Muscle layer of duodenum (tissue), 2 donors: Measurements from ENCODE around the gene SSPN.

Source experiments
- H3K27ac ChIP-seq: one replicate; pipeline ENCODE4 v1.7.0; 2013; ENCODE audit warnings: mild to moderate bottlenecking, low read length
- H3K27me3 ChIP-seq: one replicate; pipeline ENCODE4 v1.7.0; 2013; ENCODE audit warnings: low read depth, mild to moderate bottlenecking, control low read depth, low read length
- H3K36me3 ChIP-seq, 2 donors: one replicate each; pipeline ENCODE4 v1.7.0; 2013; ENCODE audit warnings: low read length in 2 of 2, control low read depth in 1 of 2, mild to moderate bottlenecking in 1 of 2; ENCODE audit not compliant: insufficient read depth in 2 of 2, control insufficient read depth in 1 of 2
- H3K4me1 ChIP-seq, 2 donors: one replicate each; pipeline ENCODE4 v1.7.0; 2013; ENCODE audit warnings: low read length in 2 of 2, mild to moderate bottlenecking in 2 of 2, control low read depth in 1 of 2, moderate library complexity in 1 of 2; ENCODE audit not compliant: insufficient read depth in 2 of 2, control insufficient read depth in 1 of 2
- H3K4me3 ChIP-seq, 2 donors: one replicate each; pipeline ENCODE4 v1.7.0; 2013; ENCODE audit warnings: low read length in 2 of 2, low read depth in 1 of 2, mild to moderate bottlenecking in 1 of 2
- H3K9me3 ChIP-seq, 2 donors: one replicate each; pipeline ENCODE4 v1.7.0; 2013; ENCODE audit warnings: low read length in 2 of 2, control low read depth in 1 of 2, mild to moderate bottlenecking in 1 of 2; ENCODE audit not compliant: control insufficient read depth in 1 of 2
- donor health status: healthy.

Gene SSPN

GRCh38 chr12:26188127-26188526, 7.2 kb upstream of the SSPN start:
- no peaks in the 10 kb centered on the region for H3K27me3 ChIP-seq
- no peak overlapping the region for H3K27ac ChIP-seq
- H3K4me3 ChIP-seq: no peak overlapping the region
- no peaks in the 10 kb centered on the region for H3K4me1 ChIP-seq
- H3K36me3 ChIP-seq: no peaks in the 10 kb centered on the region
- no peaks in the 10 kb centered on the region for H3K9me3 ChIP-seq

GRCh38 chr12:26188641-26189040, 6.7 kb upstream of the SSPN start:
- Histone ChIP-seq H3K4me3 (no peak overlapping the region), H3K27ac (no peak overlapping the region), H3K4me1 (no peaks in the 10 kb centered on the region), H3K27me3 (no peaks in the 10 kb centered on the region), H3K9me3 (no peaks in the 10 kb centered on the region), H3K36me3 (no peaks in the 10 kb centered on the region)

GRCh38 chr12:26192142-26192541, 3.2 kb upstream of the SSPN start:
- Histone ChIP-seq H3K27ac (no peak overlapping the region), H3K4me1 (peaks cover 4 to 9% of the 10 kb centered on the region in 2 donors), H3K9me3 (no peaks in the 10 kb centered on the region), H3K36me3 (no peaks in the 10 kb centered on the region), H3K4me3 (no peak overlapping the region), H3K27me3 (no peaks in the 10 kb centered on the region)

- Histone ChIP-seq H3K9me3 (no peaks in the 10 kb centered on the region), H3K4me3 (no peak overlapping the region), H3K36me3 (no peaks in the 10 kb centered on the region), H3K27me3 (no peaks in the 10 kb centered on the region), H3K27ac (no peak overlapping the region), H3K4me1 (peaks cover 4 to 19% of the 10 kb centered on the region in 2 donors)
Observed at GRCh38 chr12:26193539-26193938, 1.8 kb upstream of the SSPN start.

- no peaks in the 10 kb centered on the region for H3K27me3 ChIP-seq
- peak overlapping the region; percentile 69 to 77 for H3K4me3 ChIP-seq
- H3K27ac ChIP-seq: peak overlapping the region; percentile 95
- H3K9me3 ChIP-seq: no peaks in the 10 kb centered on the region
- no peaks in the 10 kb centered on the region for H3K36me3 ChIP-seq
- peaks cover 4 to 19% of the 10 kb centered on the region in 2 donors for H3K4me1 ChIP-seq
Observed at GRCh38 chr12:26195641-26196420, 458 bp downstream of the SSPN start.

GRCh38 chr12:26196421-26196716, 996 bp downstream of the SSPN start:
- Histone ChIP-seq H3K4me3 (peak overlapping the region; percentile 69 to 77), H3K4me1 (peaks cover 4 to 19% of the 10 kb centered on the region in 2 donors), H3K9me3 (no peaks in the 10 kb centered on the region), H3K36me3 (no peaks in the 10 kb centered on the region), H3K27ac (peak overlapping the region; percentile 95), H3K27me3 (no peaks in the 10 kb centered on the region)

- no peaks in the 10 kb centered on the region for H3K9me3 ChIP-seq
- H3K27ac ChIP-seq: no peak overlapping the region
- no peaks in the 10 kb centered on the region for H3K27me3 ChIP-seq
- no peaks in the 10 kb centered on the region for H3K36me3 ChIP-seq
- H3K4me3 ChIP-seq: no peak overlapping the region
- H3K4me1 ChIP-seq: peaks cover 4 to 19% of the 10 kb centered on the region in 2 donors
Observed at GRCh38 chr12:26197832-26198231, 2.5 kb downstream of the SSPN start.

GRCh38 chr12:26198742-26199141, 3.4 kb downstream of the SSPN start:
- Histone ChIP-seq H3K27me3 (no peaks in the 10 kb centered on the region), H3K27ac (no peak overlapping the region), H3K9me3 (no peaks in the 10 kb centered on the region), H3K4me1 (peaks cover 4 to 19% of the 10 kb centered on the region in 2 donors), H3K4me3 (no peak overlapping the region), H3K36me3 (no peaks in the 10 kb centered on the region)

GRCh38 chr12:26203167-26203780, 7.9 kb downstream of the SSPN start:
- H3K36me3 ChIP-seq: no peaks in the 10 kb centered on the region
- H3K27ac ChIP-seq: no peak overlapping the region
- H3K27me3 ChIP-seq: no peaks in the 10 kb centered on the region
- H3K9me3 ChIP-seq: no peaks in the 10 kb centered on the region
- no peak overlapping the region for H3K4me3 ChIP-seq
- H3K4me1 ChIP-seq: no peaks in the 10 kb centered on the region

GRCh38 chr12:26204612-26205289, 9.4 kb downstream of the SSPN start:
- Histone ChIP-seq H3K4me1 (no peaks in the 10 kb centered on the region), H3K36me3 (no peaks in the 10 kb centered on the region), H3K27me3 (no peaks in the 10 kb centered on the region), H3K27ac (no peak overlapping the region), H3K4me3 (no peak overlapping the region), H3K9me3 (no peaks in the 10 kb centered on the region)

GRCh38 chr12:26205298-26205697, 9.9 kb downstream of the SSPN start:
- no peaks in the 10 kb centered on the region for H3K27me3 ChIP-seq
- no peaks in the 10 kb centered on the region for H3K9me3 ChIP-seq
- no peaks in the 10 kb centered on the region for H3K36me3 ChIP-seq
- no peak overlapping the region for H3K4me3 ChIP-seq
- H3K4me1 ChIP-seq: no peaks in the 10 kb centered on the region
- no peak overlapping the region for H3K27ac ChIP-seq
